Peyer's patch (tissue), 4 donors: Measurements from ENCODE around the gene USP31. TPM values are rescaled to one million over a fixed set of nuclear protein-coding genes. Genes with fewer than 3 reads are reported as not detected.

Source experiments
- DNase-seq, 3 donors: peaks; one replicate each; pipeline ENCODE4 v3.0.0-alpha.2; 2017 to 2019
- H3K27ac ChIP-seq, 4 donors: fragments of 200-600 bp; sonication (generic); one replicate each; pipeline ENCODE4 v1.5.1; 2016 to 2019
- H3K27me3 ChIP-seq, 2 donors: fragments of 200-600 bp; sonication (generic); one replicate each; pipeline ENCODE4 v1.5.1; 2019
- H3K36me3 ChIP-seq, 3 donors: fragments of 200-600 bp; sonication (generic); one replicate each; pipeline ENCODE4 v1.5.1; 2016 to 2019
- H3K4me1 ChIP-seq, 4 donors: fragments of 200-600 bp; sonication (generic); one replicate each; pipeline ENCODE4 v1.5.1; 2016 to 2019
- H3K4me3 ChIP-seq, 4 donors: fragments of 200-600 bp; sonication (generic); 1 replicate in 3 of 4; 2 replicates in 1 of 4; pipeline ENCODE4 v1.5.1; 2016 to 2019; ENCODE audit warnings: mild to moderate bottlenecking in 1 of 4
- H3K9me3 ChIP-seq, 4 donors: fragments of 200-600 bp; sonication (generic); one replicate each; pipeline ENCODE4 v1.5.1; 2016 to 2019; ENCODE audit warnings: mild to moderate bottlenecking in 1 of 4
- POLR2A ChIP-seq, 2 donors: fragments of 450-650 bp; IDR thresholded peaks; one replicate each; pipeline ENCODE4 v1.5.1; 2017; ENCODE audit warnings: antibody characterized with exemption in 2 of 2, mild to moderate bottlenecking in 2 of 2, moderate library complexity in 2 of 2
- total RNA-seq, 4 donors: library from RNA; depleted of rRNA; stranded (reverse); fragments of >200 nt; gene quantifications; one replicate each; pipeline ENCODE4 v1.1.0, GENCODE V29; 2016
- TF ChIP-seq, protein P1 (sequence below), 6 experiments: fragments of 450-650 bp in 4 of 6; fragments of 200-600 bp in 2 of 6; sonication (generic) in 1 of 6; IDR thresholded peaks; one replicate each; pipeline ENCODE4 v1.5.1; 2017 to 2019; ENCODE audit warnings: antibody characterized with exemption in 6 of 6, mild to moderate bottlenecking in 3 of 6, moderate library complexity in 1 of 6

The USP31 gene
- total RNA-seq, 4 donors from 2014 or later = 6.3 to 12.4 (median 10.5) TPM

DNA sequence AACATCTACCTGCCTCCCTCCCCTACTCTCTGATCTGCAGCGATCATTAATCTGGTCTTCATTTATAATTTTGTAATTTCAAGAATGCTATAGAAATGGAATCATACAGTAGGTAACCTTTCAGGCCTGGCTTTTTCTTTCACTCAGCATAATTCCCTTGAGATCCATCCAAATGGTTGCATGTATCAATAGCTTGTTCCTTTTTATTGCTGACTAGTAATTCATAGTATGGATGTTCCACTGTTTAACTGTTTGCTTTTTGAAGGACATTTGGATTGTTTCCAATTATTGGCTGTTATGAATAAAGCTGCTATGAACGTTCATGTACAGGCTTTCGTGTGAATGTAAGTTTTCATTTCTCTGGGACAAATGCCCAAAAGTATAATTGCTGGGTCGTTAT is 125.2 kb downstream of the USP31 start:
- no peak for TF ChIP-seq POLR2A (IDR thresholded peaks at IDR 0.05)
- TF ChIP-seq, protein P1, sequence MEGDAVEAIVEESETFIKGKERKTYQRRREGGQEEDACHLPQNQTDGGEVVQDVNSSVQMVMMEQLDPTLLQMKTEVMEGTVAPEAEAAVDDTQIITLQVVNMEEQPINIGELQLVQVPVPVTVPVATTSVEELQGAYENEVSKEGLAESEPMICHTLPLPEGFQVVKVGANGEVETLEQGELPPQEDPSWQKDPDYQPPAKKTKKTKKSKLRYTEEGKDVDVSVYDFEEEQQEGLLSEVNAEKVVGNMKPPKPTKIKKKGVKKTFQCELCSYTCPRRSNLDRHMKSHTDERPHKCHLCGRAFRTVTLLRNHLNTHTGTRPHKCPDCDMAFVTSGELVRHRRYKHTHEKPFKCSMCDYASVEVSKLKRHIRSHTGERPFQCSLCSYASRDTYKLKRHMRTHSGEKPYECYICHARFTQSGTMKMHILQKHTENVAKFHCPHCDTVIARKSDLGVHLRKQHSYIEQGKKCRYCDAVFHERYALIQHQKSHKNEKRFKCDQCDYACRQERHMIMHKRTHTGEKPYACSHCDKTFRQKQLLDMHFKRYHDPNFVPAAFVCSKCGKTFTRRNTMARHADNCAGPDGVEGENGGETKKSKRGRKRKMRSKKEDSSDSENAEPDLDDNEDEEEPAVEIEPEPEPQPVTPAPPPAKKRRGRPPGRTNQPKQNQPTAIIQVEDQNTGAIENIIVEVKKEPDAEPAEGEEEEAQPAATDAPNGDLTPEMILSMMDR (IDR thresholded peaks at IDR 0.05) = no peak
- Histone ChIP-seq H3K9me3 (no peaks in the 10 kb centered on the region), H3K4me1 (no peaks in the 10 kb centered on the region), H3K27me3 (no peaks in the 10 kb centered on the region), H3K36me3 (no peaks in the 10 kb centered on the region), H3K4me3 (no peak overlapping the region), H3K27ac (no peak overlapping the region)
- no peak for DNase-seq

DNA sequence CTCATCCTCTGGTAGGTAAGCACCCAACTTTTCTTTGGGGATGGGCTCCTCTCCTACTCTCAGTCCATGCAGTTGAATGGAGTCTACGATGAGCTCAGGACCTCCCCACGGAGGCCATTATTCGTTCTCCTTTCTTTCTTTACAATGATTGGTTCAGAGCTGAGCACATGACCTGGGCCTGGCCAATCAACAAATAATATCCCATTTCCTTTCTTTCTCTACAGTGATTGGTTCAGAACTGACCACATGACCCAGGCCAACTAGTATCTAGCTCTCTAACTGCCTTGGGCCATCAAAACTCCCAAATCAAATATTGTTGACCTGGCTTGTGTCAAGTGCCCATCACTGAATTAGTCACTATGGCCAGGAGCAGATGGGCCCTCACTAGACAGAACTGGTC is 129.2 kb downstream of the USP31 start:
- Histone ChIP-seq H3K4me1 (no peaks in the 10 kb centered on the region), H3K27ac (no peak overlapping the region), H3K27me3 (no peaks in the 10 kb centered on the region), H3K4me3 (no peak overlapping the region), H3K36me3 (no peaks in the 10 kb centered on the region), H3K9me3 (no peaks in the 10 kb centered on the region)
- DNase-seq = no peak
- TF ChIP-seq POLR2A (IDR thresholded peaks at IDR 0.05) = no peak
- TF ChIP-seq, protein P1 (IDR thresholded peaks at IDR 0.05) = no peak

DNA sequence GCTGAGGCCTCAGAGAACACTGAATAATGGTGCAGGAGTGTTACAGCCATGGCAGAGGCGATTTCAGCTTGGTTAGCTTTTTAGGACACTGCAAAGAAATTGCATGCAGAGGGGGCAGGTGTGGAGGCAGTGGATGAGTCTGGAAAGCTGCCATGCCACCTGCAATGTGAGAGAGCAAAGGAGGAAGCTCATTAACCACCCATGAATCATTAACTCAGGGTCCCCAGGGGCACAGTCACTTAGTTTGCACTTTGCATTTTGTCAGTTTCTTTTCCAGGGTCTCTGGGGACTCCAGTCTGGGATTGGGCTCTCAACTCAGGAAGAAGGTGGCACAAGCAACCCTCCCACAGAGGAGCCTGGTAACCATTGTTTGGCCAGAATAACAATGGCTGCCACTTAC is 132.9 kb downstream of the USP31 start:
- no peak overlapping the region for H3K4me3 ChIP-seq
- TF ChIP-seq, protein P1 (IDR thresholded peaks at IDR 0.05) = no peak
- no peak for TF ChIP-seq POLR2A (IDR thresholded peaks at IDR 0.05)
- no peaks in the 10 kb centered on the region for H3K4me1 ChIP-seq
- no peaks in the 10 kb centered on the region for H3K36me3 ChIP-seq
- H3K27me3 ChIP-seq = no peaks in the 10 kb centered on the region
- DNase-seq = no peak
- H3K27ac ChIP-seq = no peak overlapping the region
- H3K9me3 ChIP-seq = no peaks in the 10 kb centered on the region

DNA sequence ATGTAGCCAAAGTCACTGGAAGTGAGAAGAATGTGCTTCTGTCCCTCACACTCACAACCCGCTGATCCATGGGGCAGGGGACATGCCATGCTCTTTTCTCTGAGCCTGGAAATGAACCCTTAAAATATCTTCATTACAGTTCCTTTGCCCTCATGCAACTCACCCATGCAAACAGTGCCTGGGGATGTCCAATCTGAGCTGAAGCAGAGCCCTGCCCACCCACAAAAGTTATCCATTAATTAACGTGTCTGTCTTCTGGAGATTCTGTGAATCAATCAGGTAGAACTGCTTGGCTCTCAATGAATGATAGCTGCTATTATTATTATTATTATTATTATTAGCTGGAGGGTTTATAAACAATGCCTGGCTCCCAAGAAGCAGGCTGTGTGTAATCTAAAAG is 133.7 kb downstream of the USP31 start:
- H3K9me3 ChIP-seq = no peaks in the 10 kb centered on the region
- H3K4me3 ChIP-seq = no peak overlapping the region
- TF ChIP-seq, protein P1 (IDR thresholded peaks at IDR 0.05) = no peak
- TF ChIP-seq POLR2A (IDR thresholded peaks at IDR 0.05) = no peak
- H3K4me1 ChIP-seq = no peaks in the 10 kb centered on the region
- H3K27me3 ChIP-seq = no peaks in the 10 kb centered on the region
- no peaks in the 10 kb centered on the region for H3K36me3 ChIP-seq
- DNase-seq = no peak
- no peak overlapping the region for H3K27ac ChIP-seq

DNA sequence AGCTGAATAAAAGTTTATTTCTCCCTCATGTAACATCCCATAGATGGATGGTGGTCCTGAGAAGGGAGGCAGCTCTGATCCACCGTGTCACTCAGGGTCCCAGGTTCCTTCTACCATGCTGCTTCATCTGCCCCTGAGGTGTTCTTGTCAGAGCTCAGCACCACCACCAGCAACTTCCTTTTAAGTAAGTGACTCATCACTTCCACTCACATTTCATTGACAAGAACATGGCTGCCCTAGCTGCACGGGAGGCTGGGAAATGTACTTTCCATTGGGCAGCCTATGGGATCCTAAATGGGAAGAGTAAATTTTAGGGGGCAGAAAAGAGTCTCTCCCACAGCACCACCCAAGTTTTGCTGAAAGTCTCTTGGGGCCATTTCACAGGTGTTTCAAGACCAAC is 134.7 kb downstream of the USP31 start:
- Histone ChIP-seq H3K27ac (no peak overlapping the region), H3K9me3 (no peaks in the 10 kb centered on the region), H3K4me1 (no peaks in the 10 kb centered on the region), H3K27me3 (no peaks in the 10 kb centered on the region), H3K36me3 (no peaks in the 10 kb centered on the region), H3K4me3 (no peak overlapping the region)
- no peak for DNase-seq
- TF ChIP-seq, protein P1 (IDR thresholded peaks at IDR 0.05) = no peak
- TF ChIP-seq POLR2A (IDR thresholded peaks at IDR 0.05) = no peak

Other genes starting within 250 kb of the USP31 start
- gene SCNN1G, start 33.3 kb upstream of the USP31 start, total RNA-seq = 1 to 10 TPM in 2 of 4 donors, under 1 TPM in 1, not detected in 1; 0.54 to 2.6 (median 1.4) TPM
- 1 to 10 TPM in 3 of 4 donors, not detected in 1; 4.3 to 9.6 (median 6.6) TPM for gene SCNN1B, start 152.8 kb upstream of the USP31 start, total RNA-seq